Osteoblast (primary cell): ENCODE data around the gene ARHGEF40. TPM values are rescaled to one million over a fixed set of nuclear protein-coding genes. Genes with fewer than 3 reads are reported as not detected.

Experiments used
- DNase-seq: peaks from one replicate; pipeline ENCODE4 v3.0.0; 2011; ENCODE audit warnings: low spot score, mixed read lengths; ENCODE audit not compliant: insufficient read length; ENCODE audit errors: missing footprints
- H2AFZ ChIP-seq: 2 replicates; pipeline ENCODE4 v1.6.0; 2011; ENCODE audit warnings: mild to moderate bottlenecking, low read length
- H3K27ac ChIP-seq: 2 replicates; pipeline ENCODE4 v1.5.1; 2011; ENCODE audit warnings: mild to moderate bottlenecking, low read depth, low read length, moderate library complexity
- H3K27me3 ChIP-seq: 2 replicates; pipeline ENCODE4 v1.6.0; 2012; ENCODE audit warnings: mild to moderate bottlenecking, control low read depth, inconsistent platforms, low read length, moderate library complexity; ENCODE audit not compliant: insufficient read depth
- H3K36me3 ChIP-seq: 2 replicates; pipeline ENCODE4 v1.5.1; 2011; ENCODE audit warnings: mild to moderate bottlenecking, low read length, control low read depth, moderate library complexity; ENCODE audit not compliant: insufficient read depth
- H3K4me1 ChIP-seq: 2 replicates; pipeline ENCODE4 v1.5.1; 2011; ENCODE audit warnings: mild to moderate bottlenecking, low read length, control low read depth, moderate library complexity; ENCODE audit not compliant: insufficient read depth
- H3K4me2 ChIP-seq: 2 replicates; pipeline ENCODE4 v1.6.0; 2011; ENCODE audit warnings: mild to moderate bottlenecking, low read length; ENCODE audit not compliant: insufficient read depth
- H3K4me3 ChIP-seq: fragments of 200-600 bp; sonication (generic); 3 replicates; pipeline ENCODE4 v1.5.1; 2012; ENCODE audit warnings: mild to moderate bottlenecking, low read length, inconsistent platforms; ENCODE audit not compliant: insufficient read depth
- H3K79me2 ChIP-seq: 2 replicates; pipeline ENCODE4 v1.6.0; 2012; ENCODE audit warnings: mild to moderate bottlenecking, low read length, control low read depth, inconsistent platforms; ENCODE audit not compliant: insufficient read depth
- H3K9me3 ChIP-seq: 2 replicates; pipeline ENCODE4 v1.5.1; 2011; ENCODE audit warnings: low read depth, low read length, control low read depth
- H4K20me1 ChIP-seq: 2 replicates; pipeline ENCODE4 v1.6.0; 2012; ENCODE audit warnings: mild to moderate bottlenecking, low read length, control low read depth; ENCODE audit not compliant: insufficient read depth
- CTCF ChIP-seq: IDR thresholded peaks from 2 replicates; pipeline ENCODE4 v1.5.1; 2011; ENCODE audit warnings: mild to moderate bottlenecking, low read depth, low read length, moderate library complexity; ENCODE audit errors: extremely low read depth
- total RNA-seq: library from RNA; depleted of rRNA; stranded (reverse); fragments of >200 nt; gene quantifications from 2 replicates; pipeline ENCODE4 v1.2.3, GENCODE V29; 2012

ARHGEF40 gene
- total RNA-seq, 1 donor = 33.3 TPM

DNA sequence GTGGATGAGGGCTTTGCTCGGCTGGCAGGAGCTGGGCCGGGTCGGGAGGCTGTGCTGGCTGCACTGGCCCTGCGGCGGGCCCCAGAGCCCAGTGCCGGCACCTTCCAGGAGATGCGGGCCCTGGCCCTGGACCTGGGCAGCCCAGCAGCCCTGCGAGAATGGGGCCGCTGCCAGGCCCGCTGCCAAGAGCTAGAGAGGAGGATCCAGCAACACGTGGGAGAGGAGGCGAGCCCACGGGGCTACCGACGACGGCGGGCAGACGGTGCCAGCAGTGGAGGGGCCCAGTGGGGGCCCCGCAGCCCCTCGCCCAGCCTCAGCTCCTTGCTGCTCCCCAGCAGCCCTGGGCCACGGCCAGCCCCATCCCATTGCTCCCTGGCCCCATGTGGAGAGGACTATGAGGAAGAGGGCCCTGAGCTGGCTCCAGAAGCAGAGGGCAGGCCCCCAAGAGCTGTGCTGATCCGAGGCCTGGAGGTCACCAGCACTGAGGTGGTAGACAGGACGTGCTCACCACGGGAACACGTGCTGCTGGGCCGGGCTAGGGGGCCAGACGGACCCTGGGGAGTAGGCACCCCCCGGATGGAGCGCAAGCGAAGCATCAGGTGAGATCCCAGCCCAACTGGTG lies 11.5 kb downstream of the ARHGEF40 start:
- Histone ChIP-seq H3K9me3 (no peaks in the 10 kb centered on the region), H3K36me3 (peaks cover 85% of the 10 kb centered on the region), H3K27ac (no peak overlapping the region), H3K27me3 (no peaks in the 10 kb centered on the region), H3K4me1 (peaks cover 10% of the 10 kb centered on the region), H3K4me3 (no peak overlapping the region), H3K4me2 (no peak overlapping the region), H4K20me1 (peaks cover 6% of the 10 kb centered on the region), H2AFZ (no peak overlapping the region), H3K79me2 (no peaks in the 10 kb centered on the region)
- peak; percentile 43 for DNase-seq
- TF ChIP-seq CTCF = no peak

DNA sequence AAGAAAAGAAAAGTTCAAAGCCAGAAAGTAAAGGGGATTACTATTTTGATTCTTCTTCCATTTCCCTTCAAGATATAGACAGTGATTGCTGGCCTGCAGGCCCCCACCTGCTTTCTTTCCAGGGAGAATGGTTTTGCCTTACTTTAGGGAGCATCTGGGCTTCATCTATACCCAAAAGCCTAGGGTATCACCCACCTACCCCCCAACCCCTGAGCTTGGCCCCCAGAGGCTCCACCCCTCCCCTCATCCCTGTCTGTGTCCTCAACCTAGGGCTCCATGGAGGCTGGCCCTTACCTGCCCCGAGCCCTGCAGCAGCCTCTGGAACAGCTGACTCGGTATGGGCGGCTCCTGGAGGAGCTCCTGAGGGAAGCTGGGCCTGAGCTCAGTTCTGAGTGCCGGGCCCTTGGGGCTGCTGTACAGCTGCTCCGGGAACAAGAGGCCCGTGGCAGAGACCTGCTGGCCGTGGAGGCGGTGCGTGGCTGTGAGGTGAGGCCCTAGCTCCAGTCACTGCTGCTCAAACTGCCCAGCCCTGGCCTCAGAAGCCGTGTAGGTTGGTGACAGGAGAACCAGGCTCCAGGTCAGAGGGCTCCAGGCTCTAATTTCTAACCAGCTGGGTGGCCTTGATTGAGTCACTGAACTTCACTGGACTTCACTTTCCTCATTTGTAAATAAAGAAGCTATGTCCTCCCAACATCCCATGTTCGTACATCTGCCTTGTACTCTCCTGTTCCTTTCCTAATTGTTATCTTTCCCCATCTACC lies 13.6 kb downstream of the ARHGEF40 start:
- H4K20me1 ChIP-seq = peaks cover 2% of the 10 kb centered on the region
- no peak overlapping the region for H3K27ac ChIP-seq
- H3K4me3 ChIP-seq = no peak overlapping the region
- no peak overlapping the region for H3K4me2 ChIP-seq
- TF ChIP-seq CTCF = no peak
- H3K4me1 ChIP-seq = peaks cover 10% of the 10 kb centered on the region
- H3K36me3 ChIP-seq = peaks cover 69% of the 10 kb centered on the region
- H3K79me2 ChIP-seq = no peaks in the 10 kb centered on the region
- peak; percentile 82 for DNase-seq
- H3K27me3 ChIP-seq = no peaks in the 10 kb centered on the region
- H2AFZ ChIP-seq = no peak overlapping the region
- H3K9me3 ChIP-seq = no peaks in the 10 kb centered on the region

- no peak overlapping the region for H2AFZ ChIP-seq
- H3K4me2 ChIP-seq = no peak overlapping the region
- no peaks in the 10 kb centered on the region for H3K9me3 ChIP-seq
- no peak overlapping the region for H3K4me3 ChIP-seq
- peak overlapping the region; percentile 64 for H3K27ac ChIP-seq
- H3K27me3 ChIP-seq = no peaks in the 10 kb centered on the region
- peaks cover 5% of the 10 kb centered on the region for H4K20me1 ChIP-seq
- peaks cover 10% of the 10 kb centered on the region for H3K4me1 ChIP-seq
- no peak for TF ChIP-seq CTCF
- DNase-seq = peak; percentile 77
- peaks cover 69% of the 10 kb centered on the region for H3K36me3 ChIP-seq
- H3K79me2 ChIP-seq = no peaks in the 10 kb centered on the region
Observed at GRCh38 chr14:21084396-21084795, 14.3 kb downstream of the ARHGEF40 start.
